Gastrocnemius medialis (tissue), 4 donors: ENCODE data around the gene RBM38. TPM values are rescaled to one million over a fixed set of nuclear protein-coding genes. Genes with fewer than 3 reads are reported as not detected.

Source experiments
- ATAC-seq, 2 donors: fragments of 150-250 bp; one replicate each; pipeline ENCODE4 v1.9.1; 2016
- DNase-seq, 2 donors: peaks; one replicate each; pipeline ENCODE4 v3.0.0-alpha.2; 2019
- H3K27ac ChIP-seq, 4 donors: fragments of 200-600 bp; sonication (generic); 1 replicate in 1 of 4; 2 replicates in 3 of 4; pipeline ENCODE4 v1.5.1; 2016 to 2018; ENCODE audit warnings: mild to moderate bottlenecking in 2 of 4, moderate library complexity in 1 of 4
- H3K27me3 ChIP-seq, 3 donors: fragments of 200-600 bp; sonication (generic) in 2 of 3; 1 replicate in 1 of 3; 2 replicates in 2 of 3; pipeline versions ENCODE4 v1.5.1 to v1.6.0; 2016 to 2019; ENCODE audit warnings: mild to moderate bottlenecking in 1 of 3, moderate library complexity in 1 of 3
- H3K36me3 ChIP-seq, 2 donors: fragments of 200-600 bp; sonication (generic) in 1 of 2; one replicate each; pipeline ENCODE4 v1.5.1; 2017 to 2018
- H3K4me1 ChIP-seq, 2 donors: fragments of 200-600 bp; sonication (generic) in 1 of 2; one replicate each; pipeline ENCODE4 v1.5.1; 2016 to 2017; ENCODE audit warnings: mild to moderate bottlenecking in 2 of 2
- H3K4me3 ChIP-seq, 4 donors: fragments of 200-600 bp; sonication (generic) in 3 of 4; 1 replicate in 1 of 4; 2 replicates in 3 of 4; pipeline ENCODE4 v1.5.1; 2016 to 2019; ENCODE audit warnings: mild to moderate bottlenecking in 2 of 4
- H3K9me3 ChIP-seq, 3 donors: fragments of 200-600 bp; sonication (generic) in 2 of 3; 1 replicate in 1 of 3; 2 replicates in 2 of 3; pipeline ENCODE4 v1.5.1; 2016 to 2019
- POLR2A ChIP-seq, 2 donors: fragments of 450-650 bp; IDR thresholded peaks; one replicate each; pipeline ENCODE4 v1.6.1; 2017; ENCODE audit warnings: antibody characterized with exemption in 2 of 2, mild to moderate bottlenecking in 2 of 2, moderate library complexity in 2 of 2
- in situ Hi-C, 4 donors: fragments of 200-750 bp; cut with MboI; loops; one replicate each; pipeline versions ENCODE4 v1.15.0 to v1.8.0; 2017; ENCODE audit warnings: low sequenced_read_pairs in 4 of 4
- intact Hi-C: fragments of 100-400 bp; cut with DNase I; formaldehyde crosslinking; loops from one replicate; pipeline ENCODE4 v1.15.1; 2023; ENCODE audit warnings: low total_unique reads
- total RNA-seq, 4 donors: library from RNA; depleted of rRNA; stranded (reverse); fragments of >200 nt; gene quantifications; one replicate each; pipeline versions ENCODE4 v1.1.0 to v1.2.3, GENCODE V29; 2016
- TF ChIP-seq, protein P1 (sequence below), 5 experiments: fragments of 450-650 bp in 3 of 5; fragments of 200-600 bp in 2 of 5; sonication (generic) in 2 of 5; IDR thresholded peaks in 4 of 5; conservative IDR thresholded peaks in 1 of 5; 1 replicate in 4 of 5; 2 replicates in 1 of 5; pipeline ENCODE4 v1.5.1; 2016 to 2019; ENCODE audit warnings: antibody characterized with exemption in 5 of 5, mild to moderate bottlenecking in 3 of 5, moderate library complexity in 3 of 5

RBM38 gene
- total RNA-seq, 4 donors from 2014 or later, result 56.7 to 229 (median 177) TPM

DNA sequence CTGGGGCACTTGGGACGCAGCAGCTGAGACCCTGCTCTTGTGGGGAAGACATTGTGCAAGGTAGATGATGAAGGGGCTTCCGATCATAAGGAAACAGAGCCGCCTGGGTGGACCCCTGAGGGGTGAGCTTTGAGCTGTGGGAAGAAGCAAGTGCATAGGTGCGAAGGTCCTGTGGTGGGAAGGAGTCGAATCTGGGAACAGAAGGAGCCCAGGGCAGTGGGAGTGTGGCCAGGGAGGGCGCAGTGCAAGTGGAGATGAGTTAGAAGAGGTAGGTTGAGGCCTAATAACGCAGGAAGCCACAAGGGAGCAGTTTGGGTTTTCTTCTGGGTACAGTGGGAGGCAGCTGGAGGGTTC lies 10.3 kb downstream of the RBM38 start:
- in situ Hi-C loops (no loop called here), intact Hi-C loops (no loop called here)
- DNase-seq, result no peak
- TF ChIP-seq, protein P1, sequence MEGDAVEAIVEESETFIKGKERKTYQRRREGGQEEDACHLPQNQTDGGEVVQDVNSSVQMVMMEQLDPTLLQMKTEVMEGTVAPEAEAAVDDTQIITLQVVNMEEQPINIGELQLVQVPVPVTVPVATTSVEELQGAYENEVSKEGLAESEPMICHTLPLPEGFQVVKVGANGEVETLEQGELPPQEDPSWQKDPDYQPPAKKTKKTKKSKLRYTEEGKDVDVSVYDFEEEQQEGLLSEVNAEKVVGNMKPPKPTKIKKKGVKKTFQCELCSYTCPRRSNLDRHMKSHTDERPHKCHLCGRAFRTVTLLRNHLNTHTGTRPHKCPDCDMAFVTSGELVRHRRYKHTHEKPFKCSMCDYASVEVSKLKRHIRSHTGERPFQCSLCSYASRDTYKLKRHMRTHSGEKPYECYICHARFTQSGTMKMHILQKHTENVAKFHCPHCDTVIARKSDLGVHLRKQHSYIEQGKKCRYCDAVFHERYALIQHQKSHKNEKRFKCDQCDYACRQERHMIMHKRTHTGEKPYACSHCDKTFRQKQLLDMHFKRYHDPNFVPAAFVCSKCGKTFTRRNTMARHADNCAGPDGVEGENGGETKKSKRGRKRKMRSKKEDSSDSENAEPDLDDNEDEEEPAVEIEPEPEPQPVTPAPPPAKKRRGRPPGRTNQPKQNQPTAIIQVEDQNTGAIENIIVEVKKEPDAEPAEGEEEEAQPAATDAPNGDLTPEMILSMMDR (IDR thresholded peaks at IDR 0.05 in 4 of 5, conservative IDR thresholded peaks at IDR 0.05 in 1 of 5), result no peak
- no peak for TF ChIP-seq POLR2A (IDR thresholded peaks at IDR 0.05)
- no peak overlapping the region for H3K4me3 ChIP-seq
- no peak for ATAC-seq
- H3K9me3 ChIP-seq, result no peaks in the 10 kb centered on the region
- no peaks in the 10 kb centered on the region for H3K27me3 ChIP-seq
- peaks cover 47 to 99% of the 10 kb centered on the region in 2 donors for H3K4me1 ChIP-seq
- peak overlapping the region; percentile 96 to 99 (median 98) for H3K27ac ChIP-seq
- peaks cover 0 to 23% of the 10 kb centered on the region in 2 donors for H3K36me3 ChIP-seq

DNA sequence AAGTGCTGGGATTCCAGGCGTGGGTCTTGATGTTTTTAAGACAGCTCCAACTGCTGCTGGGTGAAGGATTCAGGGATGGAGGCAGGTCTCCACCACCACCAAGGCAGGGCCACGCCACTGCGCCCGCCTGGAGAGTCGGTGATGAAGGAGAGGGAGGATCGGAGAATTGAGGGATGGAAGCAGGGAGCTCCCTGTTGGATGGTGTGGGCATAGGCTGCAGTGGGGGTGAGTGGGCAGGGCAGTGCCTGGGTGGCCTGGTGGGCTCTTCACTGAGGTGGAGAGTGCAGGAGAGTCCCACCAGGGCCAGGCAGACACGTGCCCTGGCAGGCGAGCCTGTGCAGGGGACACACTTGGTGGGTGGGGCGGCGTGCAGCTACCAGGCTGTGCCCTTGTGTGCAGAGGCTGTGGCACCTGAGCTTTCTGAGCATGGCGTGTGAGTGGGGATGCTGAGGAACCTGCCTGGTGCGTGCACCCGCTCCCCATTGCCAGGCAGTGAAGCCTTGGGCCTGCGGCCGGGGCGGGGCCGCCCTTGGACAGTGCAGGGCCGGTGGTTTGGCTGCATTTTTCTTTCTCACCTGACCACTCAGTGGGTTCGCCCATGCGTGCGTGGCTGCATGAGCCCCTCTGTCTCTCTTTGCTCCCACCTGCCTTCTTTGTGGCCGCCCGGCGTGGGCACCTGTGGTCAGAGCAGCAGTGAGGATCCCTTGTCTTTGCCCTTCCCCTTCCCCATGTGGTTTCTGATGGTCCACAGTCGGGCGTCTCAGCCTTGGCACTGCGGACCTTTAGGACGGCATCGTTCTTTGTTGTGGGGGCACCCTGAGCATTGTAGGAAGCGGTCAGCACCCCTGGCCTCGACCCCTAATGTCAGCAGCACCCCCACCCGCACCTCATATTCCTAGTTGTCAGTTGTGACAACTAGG lies 11.3 kb downstream of the RBM38 start:
- intact Hi-C loops, result no loop called here
- H3K27me3 ChIP-seq, result no peaks in the 10 kb centered on the region
- H3K4me1 ChIP-seq, result peaks cover 41 to 99% of the 10 kb centered on the region in 2 donors
- no peak overlapping the region for H3K4me3 ChIP-seq
- H3K27ac ChIP-seq, result peak overlapping the region; percentile 96 to 99 (median 98)
- ATAC-seq, result no peak
- DNase-seq, result no peak
- in situ Hi-C loops, result no loop called here
- TF ChIP-seq, protein P1 (IDR thresholded peaks at IDR 0.05 in 4 of 5, conservative IDR thresholded peaks at IDR 0.05 in 1 of 5), result no peak
- no peak for TF ChIP-seq POLR2A (IDR thresholded peaks at IDR 0.05)
- no peaks in the 10 kb centered on the region for H3K9me3 ChIP-seq
- H3K36me3 ChIP-seq, result peaks cover 0 to 23% of the 10 kb centered on the region in 2 donors

DNA sequence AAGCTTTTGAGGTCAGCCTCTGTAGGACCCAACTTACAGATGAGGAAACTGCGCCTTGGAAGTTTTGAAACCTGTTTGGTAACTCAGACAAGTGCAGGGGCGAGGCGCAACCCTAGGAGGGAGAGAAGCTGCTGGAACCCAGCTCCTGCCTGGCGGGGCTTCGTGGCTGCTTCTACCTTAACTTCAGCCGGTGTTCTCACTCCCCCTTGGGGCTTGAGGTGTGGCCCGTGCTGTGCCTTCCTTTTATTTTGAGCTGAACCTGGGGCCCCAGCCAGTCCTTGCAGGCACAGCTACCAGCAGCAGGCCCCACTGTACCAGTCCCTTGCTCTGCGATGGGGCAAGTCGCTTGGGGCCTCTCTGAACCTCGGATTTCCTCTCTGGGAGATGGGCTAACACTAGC lies 12.0 kb downstream of the RBM38 start:
- no peaks in the 10 kb centered on the region for H3K27me3 ChIP-seq
- intact Hi-C loops (no loop called here), in situ Hi-C loops (no loop called here)
- no peak overlapping the region for H3K4me3 ChIP-seq
- ATAC-seq (no peak), DNase-seq (no peak)
- H3K4me1 ChIP-seq, result peaks cover 38 to 99% of the 10 kb centered on the region in 2 donors
- TF ChIP-seq POLR2A (IDR thresholded peaks at IDR 0.05), result no peak
- TF ChIP-seq, protein P1 (IDR thresholded peaks at IDR 0.05 in 4 of 5, conservative IDR thresholded peaks at IDR 0.05 in 1 of 5), result no peak
- no peaks in the 10 kb centered on the region for H3K9me3 ChIP-seq
- peaks cover 0 to 30% of the 10 kb centered on the region in 2 donors for H3K36me3 ChIP-seq
- H3K27ac ChIP-seq, result peak overlapping the region; percentile 96 to 99 (median 98)

DNA sequence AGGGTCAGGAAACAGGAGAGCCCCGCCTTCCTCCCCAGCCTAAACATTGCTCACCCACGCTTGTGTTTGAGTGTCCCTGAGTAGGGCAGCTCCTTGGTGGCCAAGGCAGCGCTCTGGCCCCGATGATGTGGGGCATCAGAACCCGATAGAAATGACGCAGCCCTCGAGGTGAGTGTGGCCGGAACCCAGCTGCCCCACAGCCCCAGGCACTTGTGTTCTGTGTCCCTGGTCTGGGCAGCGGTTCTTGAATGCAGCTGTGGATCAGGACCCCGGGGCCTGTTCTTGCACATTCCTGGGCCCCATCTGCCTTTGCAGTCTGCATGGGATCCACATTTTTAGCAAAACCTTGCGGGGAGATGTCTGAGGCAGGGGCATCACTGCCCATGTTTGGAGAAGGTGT lies 12.8 kb downstream of the RBM38 start:
- peaks cover 0 to 30% of the 10 kb centered on the region in 2 donors for H3K36me3 ChIP-seq
- H3K4me1 ChIP-seq, result peaks cover 40 to 100% of the 10 kb centered on the region in 2 donors
- ATAC-seq (no peak), DNase-seq (no peak)
- intact Hi-C loops, result no loop called here
- H3K9me3 ChIP-seq, result no peaks in the 10 kb centered on the region
- H3K27me3 ChIP-seq, result no peaks in the 10 kb centered on the region
- in situ Hi-C loops, result no loop called here
- no peak overlapping the region for H3K4me3 ChIP-seq
- H3K27ac ChIP-seq, result peak overlapping the region; percentile 31 to 99 (median 98)
- TF ChIP-seq, protein P1 (IDR thresholded peaks at IDR 0.05 in 4 of 5, conservative IDR thresholded peaks at IDR 0.05 in 1 of 5), result no peak
- TF ChIP-seq POLR2A (IDR thresholded peaks at IDR 0.05), result no peak
